ENCODE measurements around the gene IL23A. TPM values are rescaled to one million over a fixed set of nuclear protein-coding genes. Genes with fewer than 3 reads are reported as not detected.

The IL23A gene
- total RNA-seq, 2 donors from 2014 or later = not detected

DNA sequence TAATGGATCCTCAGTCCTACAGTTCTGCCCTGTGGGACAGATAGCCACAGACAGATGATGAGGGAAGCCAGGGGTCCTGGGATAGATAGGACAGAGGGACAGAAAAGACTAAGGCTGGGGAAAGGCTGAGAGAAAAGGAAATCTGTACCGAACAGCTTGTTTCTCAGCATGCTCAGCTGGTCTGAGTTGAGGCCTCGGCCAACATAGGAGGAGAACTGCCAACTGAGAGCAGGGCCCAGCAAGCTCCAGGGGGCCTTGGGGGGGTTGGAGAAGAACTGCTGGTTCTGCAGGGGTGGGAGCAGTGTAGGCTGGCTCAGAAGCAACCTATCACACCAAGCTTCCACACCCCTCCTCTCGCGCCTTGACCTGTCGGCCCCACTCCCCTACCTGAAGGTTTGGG lies 10.1 kb downstream of the IL23A start:
- H3K9me3 ChIP-seq = no peaks in the 10 kb centered on the region
- H3K4me1 ChIP-seq (replicated peaks) = no peaks in the 10 kb centered on the region
- TF ChIP-seq, protein P1, sequence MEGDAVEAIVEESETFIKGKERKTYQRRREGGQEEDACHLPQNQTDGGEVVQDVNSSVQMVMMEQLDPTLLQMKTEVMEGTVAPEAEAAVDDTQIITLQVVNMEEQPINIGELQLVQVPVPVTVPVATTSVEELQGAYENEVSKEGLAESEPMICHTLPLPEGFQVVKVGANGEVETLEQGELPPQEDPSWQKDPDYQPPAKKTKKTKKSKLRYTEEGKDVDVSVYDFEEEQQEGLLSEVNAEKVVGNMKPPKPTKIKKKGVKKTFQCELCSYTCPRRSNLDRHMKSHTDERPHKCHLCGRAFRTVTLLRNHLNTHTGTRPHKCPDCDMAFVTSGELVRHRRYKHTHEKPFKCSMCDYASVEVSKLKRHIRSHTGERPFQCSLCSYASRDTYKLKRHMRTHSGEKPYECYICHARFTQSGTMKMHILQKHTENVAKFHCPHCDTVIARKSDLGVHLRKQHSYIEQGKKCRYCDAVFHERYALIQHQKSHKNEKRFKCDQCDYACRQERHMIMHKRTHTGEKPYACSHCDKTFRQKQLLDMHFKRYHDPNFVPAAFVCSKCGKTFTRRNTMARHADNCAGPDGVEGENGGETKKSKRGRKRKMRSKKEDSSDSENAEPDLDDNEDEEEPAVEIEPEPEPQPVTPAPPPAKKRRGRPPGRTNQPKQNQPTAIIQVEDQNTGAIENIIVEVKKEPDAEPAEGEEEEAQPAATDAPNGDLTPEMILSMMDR (IDR thresholded peaks at IDR 0.05) = no peak
- no peak for TF ChIP-seq POLR2A (IDR thresholded peaks at IDR 0.05)
- no peak for TF ChIP-seq POLR2AphosphoS5 (IDR thresholded peaks at IDR 0.05)
- H3K4me3 ChIP-seq = no peak overlapping the region
- intact Hi-C loops (cut with DNase I) = no loop called here
- H3K27me3 ChIP-seq (replicated peaks; ENCODE audit: insufficient read depth) = no peaks in the 10 kb centered on the region
- DNase-seq (ENCODE audit: low spot score) = no peak
- peaks cover 25 to 35% of the 10 kb centered on the region in 2 donors for H3K36me3 ChIP-seq
- WGBS = 92% methylated on average over 5 of the region's 5 CpGs
- H3K27ac ChIP-seq = no peak overlapping the region

DNA sequence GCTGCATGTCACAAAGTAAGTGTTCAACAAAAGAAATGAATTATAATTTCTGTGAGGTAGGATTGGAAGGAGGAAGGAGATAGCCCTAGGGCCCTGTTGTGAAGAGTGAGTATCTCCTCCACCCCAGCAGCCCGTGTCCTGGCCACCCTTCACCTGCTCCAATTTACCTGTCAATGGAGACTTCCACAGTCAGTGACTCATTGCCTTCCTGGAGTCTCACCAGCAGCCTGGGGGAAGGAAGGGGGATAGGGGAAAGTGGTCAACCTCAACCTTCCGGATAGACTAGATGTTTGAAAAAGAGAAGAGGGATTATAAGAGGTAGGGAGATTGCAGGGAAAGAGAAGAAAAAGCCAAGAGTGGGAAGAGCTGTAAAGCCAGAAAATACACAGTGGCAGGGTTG lies 12.0 kb downstream of the IL23A start:
- WGBS = 82% methylated on average over 2 of the region's 2 CpGs
- peaks cover 35 to 43% of the 10 kb centered on the region in 2 donors for H3K36me3 ChIP-seq

DNA sequence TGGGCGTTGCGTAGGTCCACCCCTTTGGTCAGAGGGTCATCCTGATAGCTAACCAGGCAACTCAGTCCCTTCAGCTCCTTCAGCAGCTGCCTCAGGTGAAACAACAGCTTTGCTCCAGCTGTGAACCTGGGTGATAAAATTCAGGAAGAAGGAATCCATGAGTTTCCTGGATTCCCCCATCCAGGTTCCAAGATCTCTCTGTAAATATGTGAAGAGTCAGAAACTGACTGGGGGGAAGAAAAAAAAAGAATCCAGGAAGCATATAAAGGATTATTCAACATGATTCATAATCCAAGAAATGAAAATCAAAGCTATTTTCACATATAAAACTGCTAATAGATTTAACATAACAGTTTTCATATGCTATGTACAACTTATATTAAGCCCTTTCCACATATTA lies 12.6 kb downstream of the IL23A start:
- H3K9me3 ChIP-seq = no peaks in the 10 kb centered on the region
- whole genome bisulfite sequencing = 96% methylated on average over 2 of the region's 2 CpGs
- H3K36me3 ChIP-seq = peaks cover 35 to 49% of the 10 kb centered on the region in 2 donors
- intact Hi-C loops (cut with DNase I) = no loop called here
- H3K4me3 ChIP-seq = no peak overlapping the region
- no peak for TF ChIP-seq POLR2AphosphoS5 (IDR thresholded peaks at IDR 0.05)
- H3K4me1 ChIP-seq (replicated peaks) = no peaks in the 10 kb centered on the region
- H3K27ac ChIP-seq = no peak overlapping the region
- no peaks in the 10 kb centered on the region for H3K27me3 ChIP-seq (replicated peaks; ENCODE audit: insufficient read depth)
- DNase-seq (ENCODE audit: low spot score) = no peak

More for the DNA sequence above, 12.0 kb downstream of the IL23A start:
- H3K27ac ChIP-seq = no peak overlapping the region
- no peak for DNase-seq (ENCODE audit: low spot score)
- H3K27me3 ChIP-seq (replicated peaks; ENCODE audit: insufficient read depth) = no peaks in the 10 kb centered on the region
- intact Hi-C loops (cut with DNase I) = no loop called here
- no peaks in the 10 kb centered on the region for H3K4me1 ChIP-seq (replicated peaks)
- no peaks in the 10 kb centered on the region for H3K9me3 ChIP-seq
- no peak overlapping the region for H3K4me3 ChIP-seq
- TF ChIP-seq POLR2A (IDR thresholded peaks at IDR 0.05) (no peak), POLR2AphosphoS5 (IDR thresholded peaks at IDR 0.05) (no peak)
- TF ChIP-seq, protein P1 (IDR thresholded peaks at IDR 0.05) = no peak

DNA sequence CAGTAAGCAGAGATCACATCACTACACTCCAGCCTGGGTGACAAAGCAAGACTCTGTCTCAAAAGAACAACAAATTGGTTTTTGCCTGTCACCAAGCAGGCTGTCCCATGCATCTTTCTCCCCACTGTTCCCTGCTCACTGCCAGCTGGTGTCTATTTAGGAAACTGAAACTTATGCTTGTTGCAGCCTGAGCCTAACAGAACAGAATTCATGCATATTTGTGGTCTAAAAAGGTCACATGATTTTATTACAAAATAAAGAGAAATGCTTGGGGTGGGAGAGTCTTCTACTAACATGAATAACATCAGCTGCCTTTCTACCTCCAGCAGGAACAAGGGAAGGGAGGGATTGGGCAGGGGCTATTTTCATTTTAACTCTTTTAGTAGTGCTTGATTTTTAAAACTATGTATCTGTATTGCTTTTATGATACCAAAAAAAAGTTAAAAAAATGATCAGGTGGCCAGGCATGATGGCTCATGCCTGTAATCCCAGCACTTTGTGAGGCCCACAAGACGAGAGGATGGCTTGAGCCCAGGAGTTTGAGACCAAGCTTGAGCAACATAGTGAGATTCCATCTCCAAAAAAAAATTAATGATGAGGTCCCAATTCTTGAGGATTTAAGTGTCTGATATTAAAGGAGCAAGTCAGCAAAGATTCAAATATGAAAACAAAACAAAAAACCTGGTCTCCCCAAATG lies 20.3 kb downstream of the IL23A start:
- no peaks in the 10 kb centered on the region for H3K27me3 ChIP-seq (replicated peaks; ENCODE audit: insufficient read depth)
- no peaks in the 10 kb centered on the region for H3K9me3 ChIP-seq
- peak overlapping the region; percentile 94 to 96 for H3K27ac ChIP-seq
- DNase-seq (ENCODE audit: low spot score) = no peak
- TF ChIP-seq POLR2A (IDR thresholded peaks at IDR 0.05) (no peak), POLR2AphosphoS5 (IDR thresholded peaks at IDR 0.05) (peak; percentile 69)
- no peaks in the 10 kb centered on the region for H3K4me1 ChIP-seq (replicated peaks)
- peak overlapping the region; percentile 64 for H3K4me3 ChIP-seq
- WGBS = 8% methylated on average over 1 of the region's 1 CpG
- intact Hi-C loops (cut with DNase I) = no loop called here
- H3K36me3 ChIP-seq = peaks cover 10 to 21% of the 10 kb centered on the region in 2 donors

DNA sequence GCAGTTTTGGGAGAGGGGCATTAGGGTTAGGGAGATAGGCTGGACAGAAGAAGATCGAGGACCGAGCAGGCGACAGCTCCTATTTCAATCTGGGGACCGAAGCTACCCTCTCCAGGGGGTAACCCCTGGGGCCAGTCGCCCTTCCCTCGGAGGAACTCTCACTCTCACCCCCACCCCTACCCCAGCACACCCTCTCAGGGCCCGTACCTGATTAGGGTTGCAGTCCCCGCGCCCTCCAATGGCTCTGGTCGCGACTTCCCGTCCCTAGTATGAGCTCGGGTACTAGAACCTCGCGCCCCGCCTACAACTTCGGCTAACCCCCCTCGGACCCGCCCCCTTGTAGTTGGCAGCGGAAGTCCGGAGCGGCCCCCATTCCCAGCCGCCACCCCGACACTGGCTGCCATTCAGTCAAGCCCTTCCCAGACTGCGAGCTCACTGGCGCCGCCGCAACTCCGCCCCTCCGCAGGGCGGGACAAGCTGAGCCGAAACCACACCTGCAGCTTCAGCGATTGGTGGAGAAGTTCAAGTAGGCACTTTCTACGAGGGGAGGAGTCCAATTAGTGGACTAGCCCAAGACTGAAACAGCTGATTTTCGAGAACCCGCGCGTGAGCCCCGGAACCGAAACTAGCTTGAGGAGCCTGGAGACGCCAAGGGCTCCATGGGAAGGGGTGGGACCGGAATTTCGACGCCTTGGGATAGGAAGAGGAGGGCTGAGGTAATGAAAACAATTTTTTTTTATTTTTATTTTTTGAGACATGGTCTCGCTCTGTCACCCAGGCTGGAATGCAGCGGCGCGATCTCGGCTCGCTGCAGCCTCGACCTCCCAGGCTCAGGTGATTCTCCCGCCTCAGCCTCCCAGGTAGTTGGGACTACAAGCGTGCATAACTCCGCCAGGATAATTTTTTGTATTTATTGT lies 21.4 kb downstream of the IL23A start, which contains the start of gene STAT2:
TSS of gene STAT2 (minus strand) at position 257 of the 917 bp plus-strand sequence. CDS start 3,536 bp downstream, outside the sequence.
- Histone ChIP-seq H3K27me3 (replicated peaks; ENCODE audit: insufficient read depth) (no peaks in the 10 kb centered on the region), H3K27ac (peak within 1 kb of the TSS; percentile 94 to 96), H3K4me1 (replicated peaks) (no peaks in the 10 kb centered on the region), H3K9me3 (no peaks in the 10 kb centered on the region), H3K36me3 (peaks cover 2 to 12% of the 10 kb centered on the region in 2 donors), H3K4me3 (peak within 1 kb of the TSS; percentile 64)
- TF ChIP-seq POLR2A (IDR thresholded peaks at IDR 0.05) = peak; percentile 87
- TF ChIP-seq, protein P1 (IDR thresholded peaks at IDR 0.05) = peak in 1 of 4 experiments; percentile 37
- peak; percentile 100 for TF ChIP-seq POLR2AphosphoS5 (IDR thresholded peaks at IDR 0.05)
- WGBS = under 1% methylated on average over 54 of the region's 54 CpGs
- peak; percentile 99 for DNase-seq (ENCODE audit: low spot score)
- intact Hi-C loops (cut with DNase I) = loop anchor here (5.0 kb wide), 1 partner anchor 92 kb away; the partner anchor contains the start of gene MIP

Measured in prostate gland (tissue), 2 donors.